ENCODE results near the gene ZBBX. TPM values are rescaled to one million over a fixed set of nuclear protein-coding genes. Genes with fewer than 3 reads are reported as not detected.

ZBBX gene
- total and polyA plus RNA-seq, 9 of the 15 experiments (the other 6 are each of a cell fraction or from before 2014, with no cell fraction given), result not detected

- TF ChIP-seq AFF4 (CRISPR knock-in tag; IDR thresholded peaks at IDR 0.05) (no peak), SETDB1 (IDR thresholded peaks at IDR 0.05; ENCODE audit: low read length) (no peak), HSF4 (CRISPR knock-in tag; IDR thresholded peaks at IDR 0.05; ENCODE audit: borderline replicate concordance) (no peak), PHB (CRISPR knock-in tag; IDR thresholded peaks at IDR 0.05) (no peak)
Observed at GRCh38 chr3:167397826-167398225, 17.7 kb upstream of the ZBBX start (continued).

- no peak for ATAC-seq
- WGBS (ENCODE audit: insufficient coverage, low coverage, missing lambda C conversion rate), result 0% methylated on average over 2 of the region's 2 CpGs
- Histone ChIP-seq H3K9me1 (ENCODE audit: control insufficient read depth, insufficient read depth, low read length) (no peaks in the 10 kb centered on the region), H3K36me3 (ENCODE audit: control insufficient read depth, insufficient read depth, low read length) (no peaks in the 10 kb centered on the region), H3K4me1 (replicated peaks in 1 of 2; ENCODE audit: control insufficient read depth in 2 of 2, insufficient read depth in 2 of 2, low read length in 2 of 2) (no peaks in the 10 kb centered on the region), H4K20me1 (replicated peaks; ENCODE audit: control insufficient read depth, insufficient read depth, low read length) (no peaks in the 10 kb centered on the region), H3K4me3 (no peak overlapping the region), H3K9me3 (replicated peaks; ENCODE audit: control insufficient read depth, insufficient read depth, low read depth, low read length) (no peaks in the 10 kb centered on the region), H3K79me2 (ENCODE audit: control insufficient read depth, insufficient read depth, low read length) (no peaks in the 10 kb centered on the region), H3K27ac (ENCODE audit: extremely low read depth, low read depth, low read length) (no peak overlapping the region), H3K4me2 (ENCODE audit: insufficient read depth, low read length) (no peak overlapping the region), H2AFZ (ENCODE audit: low read depth, low read length) (no peak overlapping the region), H3K27me3 (ENCODE audit: control insufficient read depth in 2 of 2, insufficient read depth in 2 of 2, low read length in 2 of 2) (no peaks in the 10 kb centered on the region), H3K9ac (ENCODE audit: insufficient read depth in 1 of 2, low read depth in 2 of 2, low read length in 2 of 2) (no peak overlapping the region)
- intact Hi-C loops (cut with micrococcal nuclease) (no loop called here), in situ Hi-C loops (cut with MboI) (no loop called here)
- no peak for FAIRE-seq
- ChIA-PET POLR2A (no interaction called here), CTCF (ENCODE audit: low intra/inter-chr PET ratio) (no interaction called here)
- BruUV-seq (replicated peaks), result no TSS peak
- DNase-seq (ENCODE audit: extremely low read depth in 1 of 4, low spot score in 3 of 4), result no peak
- no peak for TF ChIP-seq IRF1 (CRISPR knock-in tag; IDR thresholded peaks at IDR 0.05; ENCODE audit: borderline replicate concordance)
- no peak for TF ChIP-seq ZNF778 (CRISPR knock-in tag; IDR thresholded peaks at IDR 0.05)
- no peak for TF ChIP-seq ZNF583 (CRISPR knock-in tag; IDR thresholded peaks at IDR 0.05)
- TF ChIP-seq STAT6 (CRISPR knock-in tag; IDR thresholded peaks at IDR 0.05), result no peak
- no peak for TF ChIP-seq SPI1 (IDR thresholded peaks at IDR 0.05; ENCODE audit: borderline replicate concordance, low read depth, low read length)
Observed at GRCh38 chr3:167396075-167396474, 16.0 kb upstream of the ZBBX start.
